B cell (primary cell): Measurements from ENCODE around the gene STK35.

ENCODE experiments used
- CTCF ChIP-seq: fragments of 200-600 bp; IDR thresholded peaks from one replicate; pipeline ENCODE4 v1.8.0; 2022; ENCODE audit warnings: antibody characterized with exemption, mild to moderate bottlenecking
- EZH2 ChIP-seq: IDR thresholded peaks from 2 replicates; pipeline ENCODE4 v1.6.1; 2012; ENCODE audit warnings: borderline replicate concordance, low read depth, mild to moderate bottlenecking, moderate library complexity, low read length; ENCODE audit not compliant: insufficient read depth, poor library complexity, severe bottlenecking

DNA sequence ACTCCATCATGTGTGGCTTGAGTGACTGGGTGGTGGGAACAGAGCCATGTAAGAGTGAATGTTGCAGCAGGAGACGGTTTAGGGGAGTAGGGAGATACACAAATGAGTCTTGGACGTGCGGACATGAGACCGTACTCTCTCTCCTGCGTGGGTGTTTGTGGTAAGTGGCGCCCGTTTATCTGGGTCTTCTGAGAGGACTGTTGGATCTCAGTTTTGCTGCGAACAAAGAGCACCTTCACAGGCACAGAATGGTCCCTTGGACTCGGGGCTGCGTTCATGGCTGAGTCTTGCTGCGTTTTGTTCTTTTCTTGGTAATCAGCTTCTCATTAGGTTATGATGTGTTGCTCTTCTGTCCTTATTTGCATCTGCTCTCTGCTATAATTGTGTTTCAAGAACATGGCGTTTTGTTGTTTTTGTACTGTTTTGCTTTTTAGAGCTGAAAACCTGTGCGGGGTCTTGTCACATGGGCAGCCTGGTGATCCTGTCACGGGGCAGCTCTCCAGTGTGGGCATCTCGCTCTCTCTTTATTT, 28.5 kb downstream of the STK35 start:
- TF ChIP-seq CTCF = no peak
- TF ChIP-seq EZH2 = no peak
